ENCODE data around the gene SPAG9.

SPAG9 gene

GRCh38 chr17:51035431-51035830, 85.2 kb downstream of the SPAG9 start:
- DNase-seq, result no peak

- DNase-seq, result no peak
Measured at GRCh38 chr17:51034800-51035199, 85.9 kb downstream of the SPAG9 start.

DNA sequence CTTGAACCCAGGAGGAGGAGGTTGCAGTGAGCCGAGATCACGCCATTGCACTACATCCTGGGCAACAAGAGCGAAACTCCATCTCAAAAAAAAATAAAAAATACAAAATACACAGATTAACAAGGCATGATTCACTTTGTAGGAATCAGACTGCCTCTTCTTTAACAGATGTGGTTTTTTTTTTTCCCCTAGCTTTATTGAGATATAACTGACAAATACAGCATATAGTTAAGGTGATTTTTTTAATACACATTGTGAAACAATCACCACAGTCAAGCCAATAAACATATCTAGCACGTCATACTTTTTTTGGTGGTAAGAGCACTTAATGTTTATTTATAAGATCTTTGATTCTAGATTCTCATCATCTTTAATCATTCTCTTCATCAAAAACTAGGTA, 87.8 kb downstream of the SPAG9 start:
- DNase-seq, result no peak

GRCh38 chr17:51029568-51030463, 90.9 kb downstream of the SPAG9 start:
- DNase-seq, result no peak

GRCh38 chr17:51029142-51029541, 91.5 kb downstream of the SPAG9 start:
- DNase-seq, result no peak

DNA sequence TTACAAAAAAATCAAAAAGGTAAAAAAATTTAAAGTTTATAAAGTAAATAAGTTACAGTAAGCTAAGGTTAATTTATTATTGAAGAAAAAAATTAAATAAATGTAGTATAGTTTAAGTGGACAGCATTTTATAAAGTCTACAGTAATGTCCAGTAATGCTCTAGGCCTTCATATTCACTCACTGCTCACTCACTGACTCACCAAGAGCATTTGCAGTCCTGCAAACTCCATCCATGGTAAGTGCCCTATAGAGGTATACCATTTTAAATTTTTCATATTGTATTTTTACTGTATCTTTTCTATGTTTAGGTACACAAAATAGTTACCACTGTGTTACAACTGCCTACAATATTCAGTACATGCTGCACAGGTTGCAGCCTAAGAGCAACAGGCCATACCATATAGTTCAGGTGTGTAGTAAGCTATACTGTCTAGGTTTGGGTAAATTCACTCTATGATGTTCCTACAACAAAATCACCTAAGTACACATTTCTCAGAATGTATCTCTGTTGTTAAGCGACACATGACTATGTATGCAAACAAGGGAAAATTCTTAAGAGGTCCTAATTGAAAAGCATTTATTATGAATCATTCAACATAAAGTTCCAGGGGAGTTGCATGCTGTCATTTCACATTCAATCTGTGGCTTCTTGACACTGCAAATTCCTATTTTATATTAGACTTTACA, 92.3 kb downstream of the SPAG9 start:
- DNase-seq, result no peak

- no peak for DNase-seq
Measured at GRCh38 chr17:51018541-51018940, 102.1 kb downstream of the SPAG9 start.

DNA sequence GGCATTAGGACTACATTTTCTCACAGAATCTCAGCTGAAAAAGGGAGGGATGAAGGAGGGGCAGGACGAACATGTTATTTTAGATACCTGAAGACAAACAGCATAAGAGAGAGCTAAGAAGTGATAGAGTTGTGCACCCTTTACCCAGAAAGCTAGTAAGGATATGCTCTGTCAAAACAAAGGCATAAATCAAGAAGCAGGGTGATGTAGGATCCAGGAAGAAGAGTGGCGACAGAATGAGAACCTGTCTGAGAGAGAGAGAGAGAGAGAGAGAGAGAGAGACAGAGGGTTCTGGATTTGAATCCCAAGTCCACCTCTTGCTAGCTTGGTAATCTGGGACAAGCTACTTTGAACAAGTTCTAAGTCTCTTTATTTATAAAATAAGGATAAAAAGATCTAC, 103.4 kb downstream of the SPAG9 start:
- DNase-seq, result no peak

GRCh38 chr17:51016099-51016498, 104.6 kb downstream of the SPAG9 start:
- DNase-seq, result peak; percentile 5

DNA sequence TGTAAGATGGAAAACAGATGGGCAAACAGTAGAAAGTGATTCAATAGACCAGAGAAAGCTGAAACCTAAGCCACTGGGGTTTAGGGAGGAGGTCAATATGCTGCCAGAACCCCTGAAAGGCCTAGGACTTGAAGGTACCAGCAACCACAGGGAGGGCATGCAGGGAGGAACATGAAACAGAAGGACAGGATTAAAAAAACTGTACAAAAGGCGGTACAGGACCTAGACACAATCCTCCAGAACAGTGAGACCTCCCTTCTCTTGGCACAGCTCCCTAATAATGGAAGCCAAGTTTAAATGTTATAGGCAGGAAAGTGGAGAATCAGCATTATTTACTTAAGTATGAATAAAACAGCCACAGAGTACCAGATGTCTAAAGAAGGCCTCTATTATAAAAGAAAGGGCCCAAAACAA, 105.5 kb downstream of the SPAG9 start:
- DNase-seq, result peak; percentile 59

- DNase-seq, result no peak
Measured at GRCh38 chr17:51014129-51014528, 106.5 kb downstream of the SPAG9 start.

GRCh38 chr17:51013322-51013721, 107.3 kb downstream of the SPAG9 start:
- no peak for DNase-seq

- no peak for DNase-seq
Measured at GRCh38 chr17:51012538-51012937, 108.1 kb downstream of the SPAG9 start.

DNA sequence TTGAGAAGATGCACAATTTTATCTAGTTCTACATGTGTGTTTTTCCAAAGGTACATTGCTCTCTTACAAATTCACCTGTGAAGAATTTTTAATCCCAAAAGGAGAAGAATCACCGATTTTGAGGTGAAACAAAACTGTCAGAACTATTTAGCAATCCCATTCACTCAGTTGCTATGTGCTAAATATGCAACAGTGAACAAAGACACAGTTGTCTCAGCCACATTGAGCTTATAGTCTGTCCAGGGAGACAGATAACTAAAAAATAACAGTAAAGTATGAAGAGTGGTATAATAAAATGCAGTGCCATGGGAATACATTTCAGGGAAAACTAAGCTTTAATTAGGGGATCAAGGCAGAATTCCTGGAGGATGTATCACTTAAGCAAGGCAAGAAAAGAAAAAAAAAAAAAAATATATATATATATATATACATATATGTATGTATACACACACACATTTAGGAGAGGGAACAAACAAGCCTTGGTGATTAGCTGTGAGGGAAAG, 110.4 kb downstream of the SPAG9 start:
- no peak for DNase-seq

GRCh38 chr17:51006601-51007000, 114.1 kb downstream of the SPAG9 start:
- DNase-seq, result no peak

DNA sequence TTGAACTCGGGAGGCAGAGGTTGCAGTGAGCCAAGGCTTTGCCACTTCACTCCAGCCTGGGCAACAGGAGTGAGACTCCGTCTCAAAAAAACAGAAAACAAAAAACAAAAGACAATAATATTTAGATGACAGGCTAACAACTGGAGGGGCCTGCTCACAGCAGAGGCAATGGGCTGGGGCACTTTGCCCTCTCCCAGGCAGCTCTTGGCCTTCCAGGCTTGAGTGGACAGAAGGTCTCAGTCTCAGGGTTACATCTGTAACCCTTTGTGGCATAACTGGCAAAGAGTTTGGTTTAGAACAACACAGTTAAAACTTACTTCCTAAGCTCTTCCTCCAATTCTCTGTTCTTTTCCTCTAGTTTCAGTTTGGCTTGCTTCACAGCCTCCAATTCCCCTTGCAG, 114.9 kb downstream of the SPAG9 start:
- DNase-seq, result no peak

DNA sequence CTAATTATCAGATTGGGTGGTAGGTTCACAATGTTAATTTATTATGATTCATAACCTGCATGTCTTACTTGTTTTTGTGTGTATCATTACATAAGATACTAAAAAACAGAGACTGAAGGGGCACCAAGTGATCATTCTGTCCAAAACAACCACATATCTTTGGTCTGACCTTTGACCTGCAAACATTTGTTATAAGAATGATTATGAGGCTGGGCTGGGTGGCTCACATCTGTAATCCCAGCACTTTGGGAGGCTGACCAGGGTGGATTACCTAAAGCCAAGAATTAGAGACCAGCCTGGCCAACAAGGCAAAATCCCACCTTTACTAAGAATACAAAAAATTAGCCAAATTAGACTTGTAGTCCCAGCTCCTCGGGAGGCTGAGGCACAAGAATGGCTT, 116.4 kb downstream of the SPAG9 start:
- DNase-seq, result no peak

DNA sequence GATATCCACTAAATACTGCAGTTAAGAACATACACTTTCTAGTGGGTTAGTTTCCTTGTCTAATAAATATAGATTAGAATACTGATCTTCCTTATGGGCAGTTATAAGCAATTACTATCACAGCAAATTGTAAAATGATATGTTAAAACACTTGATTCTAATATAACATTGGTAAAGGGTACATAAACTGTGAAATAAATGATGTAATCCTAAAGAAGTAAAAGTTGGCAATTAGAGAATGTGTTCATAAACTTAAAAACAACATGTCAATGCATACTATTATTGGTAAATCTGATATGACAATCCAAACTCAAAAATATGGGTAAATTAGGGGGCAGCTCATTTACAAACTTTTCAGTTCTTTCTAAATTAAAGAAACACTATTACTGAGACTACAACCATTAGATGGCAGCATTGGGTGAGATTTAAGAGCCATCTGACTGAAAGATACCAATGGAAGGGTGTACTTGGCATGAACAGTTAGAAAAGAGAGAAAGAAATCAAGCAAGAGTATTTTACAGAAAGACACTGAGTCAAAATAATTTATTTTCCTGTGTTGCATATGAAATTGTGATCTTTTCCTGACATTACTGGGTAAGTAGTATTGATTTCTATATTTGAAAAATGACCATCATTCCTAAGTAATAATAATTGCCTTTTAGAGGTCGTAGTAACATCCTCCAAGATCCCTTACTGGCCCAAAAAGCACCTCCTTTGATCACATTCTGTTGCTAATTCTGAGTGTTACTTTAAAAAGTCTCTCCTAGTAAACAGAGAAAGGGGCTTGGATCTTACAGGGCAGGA, 119.6 kb downstream of the SPAG9 start:
- DNase-seq, result peak; percentile 44

- no peak for DNase-seq
Measured at GRCh38 chr17:50995668-50996067, 125.0 kb downstream of the SPAG9 start.

GRCh38 chr17:50993544-50993943, 127.1 kb downstream of the SPAG9 start:
- no peak for DNase-seq

DNA sequence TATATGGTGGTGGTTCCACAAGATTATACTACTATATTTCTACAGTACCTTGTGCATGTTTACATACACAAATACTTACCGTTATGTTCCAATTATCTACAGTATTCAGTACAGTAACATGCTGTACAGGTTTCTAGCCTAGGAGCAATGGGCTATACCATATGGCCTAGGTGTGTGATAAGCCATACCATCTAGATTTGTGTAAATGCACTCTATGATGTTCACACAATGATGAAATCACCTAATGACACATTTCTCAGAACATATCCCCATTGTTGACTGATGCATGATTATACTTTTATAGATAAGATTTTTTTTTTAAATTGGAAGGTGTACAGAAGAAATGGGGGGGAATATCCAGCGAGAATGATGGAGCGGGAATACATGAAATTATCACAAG, 131.5 kb downstream of the SPAG9 start:
- DNase-seq, result no peak

DNA sequence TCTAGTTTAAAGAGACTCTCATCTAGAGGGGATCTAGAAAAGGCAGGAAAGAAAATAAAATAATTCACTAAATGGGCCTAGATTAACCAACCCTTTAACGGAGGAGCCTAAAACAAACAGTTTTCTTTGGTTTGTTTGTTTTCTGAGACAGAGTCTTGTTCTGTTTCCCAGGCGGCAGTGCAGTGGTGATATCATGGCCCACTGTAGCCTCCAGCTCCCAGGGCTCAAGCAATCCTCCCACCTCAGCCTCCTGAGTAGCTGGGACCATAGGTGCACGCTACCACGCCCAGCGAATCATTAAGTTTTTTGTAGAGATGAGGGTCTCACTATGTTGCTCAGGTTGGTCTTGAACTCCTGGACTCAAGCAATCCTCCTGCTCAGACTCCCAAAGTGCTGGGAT, 132.2 kb downstream of the SPAG9 start:
- DNase-seq, result no peak

GRCh38 chr17:50986989-50987660, 133.5 kb downstream of the SPAG9 start:
- DNase-seq, result no peak
